T-helper 1 cell treated with Interleukin-12 subunit alpha and Interleukin-12 subunit beta and Interleukin-4 antibody, amounts not matched to agents 30 μg/mL and 1 μg/mL, for 36 hours (primary cell): ENCODE data around the gene TRAF4.

Experiments
- H3K27ac Mint-ChIP-seq: one replicate; pipeline ENCODE4 v1.8.0; 2021; ENCODE audit warnings: mild to moderate bottlenecking, mixed read lengths
- H3K27me3 Mint-ChIP-seq: one replicate; pipeline ENCODE4 v1.8.0; 2021; ENCODE audit warnings: low read depth, mixed read lengths
- H3K36me3 Mint-ChIP-seq: one replicate; pipeline ENCODE4 v1.8.0; 2021; ENCODE audit warnings: low read depth, mixed read lengths
- H3K4me1 Mint-ChIP-seq: one replicate; pipeline ENCODE4 v1.8.0; 2021; ENCODE audit warnings: low read depth, mixed read lengths
- H3K4me3 Mint-ChIP-seq: one replicate; pipeline ENCODE4 v1.8.0; 2021; ENCODE audit warnings: mild to moderate bottlenecking, moderate library complexity, mixed read lengths
- H3K9me3 Mint-ChIP-seq: one replicate; pipeline ENCODE4 v1.8.0; 2021; ENCODE audit warnings: mixed read lengths

TRAF4 gene

GRCh38 chr17:28746611-28747050, 2.8 kb downstream of the TRAF4 start:
- no peaks in the 10 kb centered on the region for H3K27me3 Mint-ChIP-seq
- H3K4me3 Mint-ChIP-seq = peak overlapping the region; percentile 90
- H3K9me3 Mint-ChIP-seq = no peaks in the 10 kb centered on the region
- H3K36me3 Mint-ChIP-seq = peaks cover 6% of the 10 kb centered on the region
- H3K4me1 Mint-ChIP-seq = peaks cover 24% of the 10 kb centered on the region
- H3K27ac Mint-ChIP-seq = no peak overlapping the region

DNA sequence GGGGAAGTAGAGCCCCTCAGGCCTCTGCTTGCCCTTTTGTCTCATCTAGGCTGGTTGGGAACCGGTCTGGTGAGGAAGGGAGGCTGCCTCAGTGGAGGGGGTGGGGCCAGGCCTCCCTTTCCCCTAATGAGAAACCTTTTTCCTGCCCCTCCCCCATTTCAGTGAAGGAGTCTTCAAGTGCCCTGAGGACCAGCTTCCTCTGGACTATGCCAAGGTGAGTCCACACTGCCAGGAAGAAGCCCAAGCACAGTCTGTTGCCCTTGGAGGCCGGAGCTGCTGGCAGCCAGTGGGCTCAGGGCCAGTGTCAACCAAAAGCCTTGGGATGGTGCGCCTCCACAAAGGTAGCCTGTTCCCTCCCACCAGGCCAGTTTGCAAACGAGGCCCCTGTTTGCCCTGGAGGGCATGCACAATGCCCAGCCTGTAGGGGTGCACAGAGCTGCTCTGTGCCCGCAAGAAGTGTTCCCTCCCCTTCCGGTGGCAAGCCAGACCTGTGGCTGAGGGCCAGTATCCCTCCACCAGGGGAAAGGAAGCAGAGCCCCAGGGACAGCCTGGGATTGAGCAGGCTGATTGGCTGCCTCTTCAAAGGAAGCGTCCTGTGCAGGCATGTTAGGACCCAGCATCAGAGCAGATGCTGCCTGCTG, 3.4 kb downstream of the TRAF4 start:
- Mint-ChIP-seq H3K4me1 (peaks cover 22% of the 10 kb centered on the region), H3K4me3 (no peak overlapping the region), H3K27ac (no peak overlapping the region), H3K9me3 (no peaks in the 10 kb centered on the region), H3K27me3 (no peaks in the 10 kb centered on the region), H3K36me3 (peaks cover 6% of the 10 kb centered on the region)

GRCh38 chr17:28747801-28748750, 4.3 kb downstream of the TRAF4 start:
- H3K27ac Mint-ChIP-seq = peak overlapping the region; percentile 78
- H3K4me3 Mint-ChIP-seq = no peak overlapping the region
- no peaks in the 10 kb centered on the region for H3K9me3 Mint-ChIP-seq
- H3K27me3 Mint-ChIP-seq = no peaks in the 10 kb centered on the region
- H3K4me1 Mint-ChIP-seq = peaks cover 23% of the 10 kb centered on the region
- H3K36me3 Mint-ChIP-seq = peaks cover 6% of the 10 kb centered on the region

- peak overlapping the region; percentile 78 for H3K27ac Mint-ChIP-seq
- H3K27me3 Mint-ChIP-seq = no peaks in the 10 kb centered on the region
- peaks cover 6% of the 10 kb centered on the region for H3K36me3 Mint-ChIP-seq
- peak overlapping the region; percentile 33 for H3K4me3 Mint-ChIP-seq
- H3K9me3 Mint-ChIP-seq = no peaks in the 10 kb centered on the region
- peaks cover 21% of the 10 kb centered on the region for H3K4me1 Mint-ChIP-seq
Measured at GRCh38 chr17:28748852-28749515, 5.2 kb downstream of the TRAF4 start.

- H3K4me1 Mint-ChIP-seq = peaks cover 21% of the 10 kb centered on the region
- H3K4me3 Mint-ChIP-seq = no peak overlapping the region
- no peaks in the 10 kb centered on the region for H3K27me3 Mint-ChIP-seq
- H3K27ac Mint-ChIP-seq = no peak overlapping the region
- peaks cover 6% of the 10 kb centered on the region for H3K36me3 Mint-ChIP-seq
- H3K9me3 Mint-ChIP-seq = no peaks in the 10 kb centered on the region
Measured at GRCh38 chr17:28749516-28750177, 5.8 kb downstream of the TRAF4 start.

DNA sequence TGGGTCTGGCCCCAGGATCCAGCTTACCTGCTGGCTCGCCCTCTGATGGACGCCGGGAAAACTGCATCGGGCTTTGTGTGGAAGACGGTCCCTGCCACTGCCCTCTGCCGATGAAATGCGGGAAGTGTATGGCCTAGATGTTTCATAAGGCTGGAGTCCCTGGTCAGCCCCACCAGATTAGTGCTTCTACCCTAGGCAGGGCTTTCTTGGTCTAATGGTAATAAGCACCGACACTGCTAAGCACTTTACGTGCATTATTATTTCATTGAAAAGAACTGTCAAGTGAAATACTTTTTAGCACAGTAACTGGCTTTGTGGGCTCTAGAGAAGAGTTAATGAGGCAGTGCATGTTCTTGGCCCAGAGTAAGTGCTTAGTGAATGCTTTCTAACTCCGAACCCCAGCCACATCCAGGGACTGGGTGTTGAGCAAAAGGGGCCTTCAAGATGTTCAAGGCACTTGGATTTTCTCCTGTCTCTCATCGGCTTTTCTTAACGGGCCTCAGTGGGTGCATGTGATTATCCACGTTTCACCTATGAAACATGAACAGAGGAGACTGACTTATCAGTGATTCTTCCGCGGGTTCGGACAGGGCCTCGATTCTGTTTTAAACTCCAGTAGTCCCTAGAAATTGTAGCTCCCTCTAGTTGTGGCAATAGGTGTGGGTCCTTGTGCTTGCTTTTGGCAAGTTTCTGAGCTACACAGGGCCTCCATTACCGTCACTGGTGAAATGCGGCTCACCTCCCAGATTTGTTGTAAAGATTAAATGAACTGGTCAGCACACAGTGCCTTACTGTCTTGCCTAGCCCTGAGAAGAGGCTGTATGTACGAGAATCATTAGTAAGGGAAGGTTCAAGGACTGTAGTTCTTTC, 6.6 kb downstream of the TRAF4 start:
- no peak overlapping the region for H3K4me3 Mint-ChIP-seq
- peaks cover 6% of the 10 kb centered on the region for H3K36me3 Mint-ChIP-seq
- peaks cover 21% of the 10 kb centered on the region for H3K4me1 Mint-ChIP-seq
- H3K27ac Mint-ChIP-seq = no peak overlapping the region
- H3K9me3 Mint-ChIP-seq = no peaks in the 10 kb centered on the region
- H3K27me3 Mint-ChIP-seq = no peaks in the 10 kb centered on the region

DNA sequence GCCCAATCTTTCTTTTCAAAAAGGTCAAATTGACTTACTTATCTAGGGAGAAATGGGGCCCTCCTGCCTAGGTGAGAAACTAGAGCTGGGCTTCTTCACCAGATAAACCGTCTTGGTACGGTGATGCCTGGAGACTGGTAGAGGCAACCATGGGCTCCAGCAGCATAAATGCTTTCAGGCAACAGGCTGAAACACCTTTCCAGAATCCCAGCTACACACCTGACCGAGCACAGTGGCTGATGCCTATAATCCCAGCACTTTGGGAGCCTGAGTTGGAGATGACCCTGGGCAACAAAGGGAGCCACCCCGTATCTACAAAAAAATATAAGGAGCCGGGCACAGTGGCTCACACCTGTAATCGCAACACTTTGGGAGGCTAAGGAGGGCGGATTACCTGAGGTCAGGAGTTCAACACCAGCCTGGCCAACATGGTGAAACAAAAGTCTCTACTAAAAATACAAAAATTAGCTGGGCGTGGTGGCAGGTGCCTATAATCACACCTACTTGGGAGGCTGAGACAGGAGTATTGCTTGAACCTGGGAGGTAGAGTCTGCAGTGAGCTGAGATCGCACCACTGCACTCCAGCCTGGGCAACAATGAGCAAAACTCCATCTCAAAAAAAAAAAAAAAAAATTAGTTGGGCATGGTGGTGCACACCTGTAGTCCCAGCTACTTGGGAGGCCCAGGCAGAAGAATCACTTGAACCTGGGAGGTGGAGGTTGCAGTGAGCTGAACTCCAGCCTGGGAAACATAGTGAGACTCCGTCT, 8.0 kb downstream of the TRAF4 start:
- H3K27ac Mint-ChIP-seq = no peak overlapping the region
- peaks cover 13% of the 10 kb centered on the region for H3K4me1 Mint-ChIP-seq
- H3K36me3 Mint-ChIP-seq = peaks cover 13% of the 10 kb centered on the region
- no peaks in the 10 kb centered on the region for H3K27me3 Mint-ChIP-seq
- no peak overlapping the region for H3K4me3 Mint-ChIP-seq
- H3K9me3 Mint-ChIP-seq = no peaks in the 10 kb centered on the region

GRCh38 chr17:28755486-28755885, 11.7 kb downstream of the TRAF4 start:
- Mint-ChIP-seq H3K36me3 (peaks cover 19% of the 10 kb centered on the region), H3K4me3 (no peak overlapping the region), H3K27me3 (no peaks in the 10 kb centered on the region), H3K27ac (no peak overlapping the region), H3K9me3 (no peaks in the 10 kb centered on the region), H3K4me1 (peaks cover 3% of the 10 kb centered on the region)

- H3K4me3 Mint-ChIP-seq = no peak overlapping the region
- H3K27me3 Mint-ChIP-seq = no peaks in the 10 kb centered on the region
- peaks cover 19% of the 10 kb centered on the region for H3K36me3 Mint-ChIP-seq
- H3K27ac Mint-ChIP-seq = no peak overlapping the region
- H3K4me1 Mint-ChIP-seq = peaks cover 3% of the 10 kb centered on the region
- no peaks in the 10 kb centered on the region for H3K9me3 Mint-ChIP-seq
Measured at GRCh38 chr17:28756049-28756804, 12.4 kb downstream of the TRAF4 start.

- H3K9me3 Mint-ChIP-seq = no peaks in the 10 kb centered on the region
- no peak overlapping the region for H3K27ac Mint-ChIP-seq
- peaks cover 7% of the 10 kb centered on the region for H3K4me1 Mint-ChIP-seq
- H3K4me3 Mint-ChIP-seq = no peak overlapping the region
- H3K27me3 Mint-ChIP-seq = no peaks in the 10 kb centered on the region
- peaks cover 21% of the 10 kb centered on the region for H3K36me3 Mint-ChIP-seq
Measured at GRCh38 chr17:28758411-28759121, 14.8 kb downstream of the TRAF4 start.

GRCh38 chr17:28759256-28759865, 15.6 kb downstream of the TRAF4 start:
- no peak overlapping the region for H3K4me3 Mint-ChIP-seq
- H3K27ac Mint-ChIP-seq = no peak overlapping the region
- H3K36me3 Mint-ChIP-seq = peaks cover 24% of the 10 kb centered on the region
- no peaks in the 10 kb centered on the region for H3K9me3 Mint-ChIP-seq
- H3K4me1 Mint-ChIP-seq = peaks cover 9% of the 10 kb centered on the region
- no peaks in the 10 kb centered on the region for H3K27me3 Mint-ChIP-seq
